ES-I3 (cell line): ENCODE data around the gene CUL1.

Experiments
- H3K36me3 ChIP-seq: 2 replicates; pipeline ENCODE4 v1.6.1; 2013; ENCODE audit warnings: mild to moderate bottlenecking, low read length, control low read depth, moderate library complexity; ENCODE audit not compliant: insufficient read depth
- H3K4me1 ChIP-seq: 2 replicates; pipeline ENCODE4 v1.6.1; 2013; ENCODE audit warnings: mild to moderate bottlenecking, control low read depth, low read length; ENCODE audit not compliant: insufficient read depth
- H3K9ac ChIP-seq: 2 replicates; pipeline ENCODE4 v1.6.1; 2013; ENCODE audit warnings: low read depth, mild to moderate bottlenecking, low read length, moderate library complexity
- H3K9me3 ChIP-seq: 2 replicates; pipeline ENCODE4 v1.6.1; 2013; ENCODE audit warnings: mild to moderate bottlenecking, low read length, moderate library complexity; ENCODE audit not compliant: control insufficient read depth, insufficient read depth

CUL1 gene

DNA sequence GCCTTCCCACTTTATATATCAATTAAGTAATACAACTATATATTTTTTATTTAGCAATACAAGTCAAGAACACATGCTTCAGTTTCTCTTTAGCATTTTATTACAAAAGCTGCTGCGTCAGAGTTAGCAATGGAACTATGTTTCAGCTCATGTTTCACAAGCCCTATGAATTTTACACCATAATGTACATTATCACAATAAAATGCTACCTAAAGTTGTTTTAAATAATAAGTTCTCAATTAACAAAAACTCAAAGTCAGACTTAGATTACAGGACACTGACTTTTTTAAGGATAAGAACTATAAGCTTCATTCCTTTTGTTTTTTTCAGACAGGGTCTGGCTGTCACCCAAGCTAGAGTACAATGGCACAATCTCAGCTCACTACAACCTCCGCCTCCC, 133.1 kb downstream of the CUL1 start:
- H3K4me1 ChIP-seq: no peaks in the 10 kb centered on the region
- H3K36me3 ChIP-seq: peaks cover 5% of the 10 kb centered on the region; the same call in 1 of the 2 replicates
- H3K9me3 ChIP-seq: no peaks in the 10 kb centered on the region
- H3K9ac ChIP-seq: no peak overlapping the region

DNA sequence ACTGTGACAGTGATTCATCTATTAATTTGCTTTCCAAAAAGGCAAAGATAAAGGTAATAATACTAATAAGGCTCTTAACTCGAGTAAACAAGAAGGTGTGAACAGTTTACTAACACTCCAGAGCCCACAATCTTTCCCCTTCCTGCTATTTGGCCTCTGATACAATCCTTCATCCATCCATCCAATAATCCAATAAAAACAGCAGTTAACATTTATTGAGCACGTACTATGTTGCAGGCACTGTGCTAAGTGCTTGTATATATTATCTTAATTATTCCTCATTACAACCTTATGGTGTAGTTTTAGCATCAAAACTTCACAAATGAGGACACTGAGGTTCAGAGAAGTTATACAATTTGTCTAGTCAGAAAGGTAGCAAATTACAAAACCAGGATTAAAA, 135.9 kb downstream of the CUL1 start:
- no peak overlapping the region for H3K9ac ChIP-seq
- H3K9me3 ChIP-seq: no peaks in the 10 kb centered on the region
- no peaks in the 10 kb centered on the region for H3K4me1 ChIP-seq
- no peaks in the 10 kb centered on the region for H3K36me3 ChIP-seq

- no peak overlapping the region for H3K9ac ChIP-seq
- H3K4me1 ChIP-seq: no peaks in the 10 kb centered on the region
- H3K36me3 ChIP-seq: no peaks in the 10 kb centered on the region
- no peaks in the 10 kb centered on the region for H3K9me3 ChIP-seq
Measured at GRCh38 chr7:148835854-148836253, 137.2 kb downstream of the CUL1 start.

- no peaks in the 10 kb centered on the region for H3K4me1 ChIP-seq
- H3K9ac ChIP-seq: no peak overlapping the region
- no peaks in the 10 kb centered on the region for H3K36me3 ChIP-seq
- H3K9me3 ChIP-seq: no peaks in the 10 kb centered on the region
Measured at GRCh38 chr7:148838905-148839304, 140.2 kb downstream of the CUL1 start.

DNA sequence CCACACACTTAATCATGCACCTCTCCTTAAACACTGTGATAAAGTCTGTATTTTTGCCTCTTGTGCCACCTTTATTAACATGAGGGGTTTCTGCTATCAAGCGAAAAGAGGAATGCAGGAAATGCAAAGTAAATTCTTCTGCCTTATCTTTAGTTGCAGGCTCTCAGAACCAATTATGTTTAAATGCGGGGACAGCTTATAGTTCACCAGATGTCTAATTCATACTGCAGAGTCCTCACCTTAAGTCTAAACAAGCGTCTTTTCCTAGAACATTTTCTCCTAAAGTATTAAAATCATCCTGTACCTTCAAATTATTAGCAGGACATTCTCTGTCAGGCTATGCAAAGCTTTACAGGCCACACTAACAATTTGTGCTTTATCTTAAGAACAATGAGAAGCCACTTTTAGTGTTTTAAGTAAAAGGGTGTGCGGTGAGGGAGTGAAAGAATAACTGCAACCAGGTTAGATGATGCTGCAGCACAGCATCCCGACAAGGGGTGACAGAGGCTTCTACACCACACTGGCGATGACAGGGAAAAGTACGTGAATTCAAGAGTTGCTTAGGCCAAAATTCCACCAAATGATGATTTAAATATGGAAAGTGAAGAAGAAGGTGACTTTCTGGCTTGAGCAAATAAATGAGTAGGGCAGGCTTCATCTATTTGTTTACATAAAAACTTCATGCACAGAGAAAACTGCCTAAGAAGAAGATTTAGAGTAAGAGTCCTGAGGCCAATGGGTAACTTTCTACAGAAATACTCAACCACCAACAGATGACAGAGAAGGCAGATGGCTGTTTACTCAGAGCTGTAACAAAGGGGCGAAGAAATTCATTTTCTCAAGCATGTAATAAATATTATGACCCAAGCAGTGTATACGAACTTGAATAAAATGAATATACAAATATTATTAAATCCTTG, 149.4 kb downstream of the CUL1 start:
- Histone ChIP-seq H3K4me1 (peaks cover 34% of the 10 kb centered on the region), H3K9ac (no peak overlapping the region), H3K9me3 (no peaks in the 10 kb centered on the region), H3K36me3 (no peaks in the 10 kb centered on the region)

- Histone ChIP-seq H3K36me3 (no peaks in the 10 kb centered on the region), H3K9ac (no peak overlapping the region), H3K9me3 (no peaks in the 10 kb centered on the region), H3K4me1 (peaks cover 34% of the 10 kb centered on the region)
Measured at GRCh38 chr7:148849393-148850098, 150.8 kb downstream of the CUL1 start.

GRCh38 chr7:148850564-148850963, 151.9 kb downstream of the CUL1 start:
- Histone ChIP-seq H3K36me3 (no peaks in the 10 kb centered on the region), H3K9me3 (no peaks in the 10 kb centered on the region), H3K9ac (no peak overlapping the region), H3K4me1 (peaks cover 34% of the 10 kb centered on the region)
